Superior temporal gyrus (tissue), 1 donor: ENCODE data around the gene SLC13A3.

Experiments used
- DNase-seq: peaks from one replicate; pipeline ENCODE4 v3.0.0-alpha.2; 2016; ENCODE audit errors: extremely low spot score

The SLC13A3 gene, protein sequence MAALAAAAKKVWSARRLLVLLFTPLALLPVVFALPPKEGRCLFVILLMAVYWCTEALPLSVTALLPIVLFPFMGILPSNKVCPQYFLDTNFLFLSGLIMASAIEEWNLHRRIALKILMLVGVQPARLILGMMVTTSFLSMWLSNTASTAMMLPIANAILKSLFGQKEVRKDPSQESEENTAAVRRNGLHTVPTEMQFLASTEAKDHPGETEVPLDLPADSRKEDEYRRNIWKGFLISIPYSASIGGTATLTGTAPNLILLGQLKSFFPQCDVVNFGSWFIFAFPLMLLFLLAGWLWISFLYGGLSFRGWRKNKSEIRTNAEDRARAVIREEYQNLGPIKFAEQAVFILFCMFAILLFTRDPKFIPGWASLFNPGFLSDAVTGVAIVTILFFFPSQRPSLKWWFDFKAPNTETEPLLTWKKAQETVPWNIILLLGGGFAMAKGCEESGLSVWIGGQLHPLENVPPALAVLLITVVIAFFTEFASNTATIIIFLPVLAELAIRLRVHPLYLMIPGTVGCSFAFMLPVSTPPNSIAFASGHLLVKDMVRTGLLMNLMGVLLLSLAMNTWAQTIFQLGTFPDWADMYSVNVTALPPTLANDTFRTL

GRCh38 chr20:46651091-46651962 lies at the start of gene SLC13A3:
SLC13A3 (minus strand) TSS chr20:46651459; CDS start chr20:46651421, 38 bp downstream.
- peak; percentile 56 for DNase-seq

GRCh38 chr20:46701057-46701456 lies 49.8 kb upstream of the SLC13A3 start:
- no peak for DNase-seq

- DNase-seq, result no peak
Observed at GRCh38 chr20:46700481-46700880, 49.2 kb upstream of the SLC13A3 start.

- DNase-seq, result no peak
Observed at GRCh38 chr20:46699651-46700359, 48.5 kb upstream of the SLC13A3 start.

DNA sequence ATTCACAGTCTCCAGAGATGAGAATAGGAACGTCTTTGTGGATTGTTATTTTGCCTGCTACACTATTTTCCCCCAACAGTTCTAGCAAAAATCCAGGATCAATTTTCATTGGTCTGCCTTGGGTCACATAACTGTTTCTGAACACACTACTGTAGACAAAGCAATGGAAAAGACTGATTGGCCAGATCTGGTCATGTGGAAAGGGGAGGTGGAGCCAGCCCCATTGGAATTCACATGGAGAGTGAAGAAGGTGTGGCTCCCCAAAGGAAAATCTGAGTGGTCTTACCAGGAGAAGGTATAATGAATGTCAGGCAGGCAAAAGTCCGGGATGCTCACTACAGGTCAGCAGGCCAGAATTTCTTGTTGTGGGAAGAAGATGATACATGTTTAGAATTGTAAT lies 47.5 kb upstream of the SLC13A3 start:
- no peak for DNase-seq

DNA sequence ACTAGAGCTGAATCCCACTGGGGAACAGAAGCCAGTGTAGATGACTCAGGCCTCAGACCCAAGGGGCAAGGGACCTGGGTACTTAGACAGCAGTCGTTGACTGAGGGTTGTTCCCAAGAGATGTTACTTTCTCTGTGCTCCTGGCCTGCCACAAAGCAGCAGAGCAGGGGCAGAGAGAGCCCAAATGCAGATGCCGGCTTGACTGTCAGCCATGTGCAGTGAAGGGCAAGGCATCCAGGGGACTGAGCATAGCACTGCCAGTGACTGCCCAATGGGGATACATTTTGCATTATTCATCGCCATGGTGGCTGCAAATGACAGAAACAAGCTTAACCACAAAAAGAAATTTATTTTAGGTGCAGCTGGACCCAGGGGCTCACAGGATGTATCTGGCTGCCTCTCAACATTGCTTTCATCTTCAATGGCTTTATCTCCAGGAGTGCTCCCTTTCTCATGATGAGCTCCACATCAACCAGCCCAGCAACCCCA lies 45.6 kb upstream of the SLC13A3 start:
- no peak for DNase-seq

DNA sequence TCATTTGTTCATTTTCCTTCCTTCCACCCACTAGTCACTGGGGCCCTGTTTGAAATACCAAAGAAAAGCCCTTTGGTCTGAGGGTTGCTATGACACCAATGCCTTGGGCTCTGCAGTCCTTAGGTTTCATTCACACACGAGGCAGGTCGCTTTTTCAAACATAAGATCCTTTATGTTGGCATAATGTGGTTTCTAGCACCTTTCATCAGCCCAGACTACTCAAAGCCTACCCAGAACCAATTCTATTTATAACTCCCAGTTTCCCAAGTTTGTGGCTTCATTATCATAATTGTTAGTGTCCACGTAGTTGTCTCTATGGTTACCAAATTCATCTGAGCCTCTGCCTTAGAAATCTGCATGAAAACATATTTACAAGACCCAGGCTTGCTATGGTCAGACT lies 44.6 kb upstream of the SLC13A3 start:
- DNase-seq, result peak; percentile 54

DNA sequence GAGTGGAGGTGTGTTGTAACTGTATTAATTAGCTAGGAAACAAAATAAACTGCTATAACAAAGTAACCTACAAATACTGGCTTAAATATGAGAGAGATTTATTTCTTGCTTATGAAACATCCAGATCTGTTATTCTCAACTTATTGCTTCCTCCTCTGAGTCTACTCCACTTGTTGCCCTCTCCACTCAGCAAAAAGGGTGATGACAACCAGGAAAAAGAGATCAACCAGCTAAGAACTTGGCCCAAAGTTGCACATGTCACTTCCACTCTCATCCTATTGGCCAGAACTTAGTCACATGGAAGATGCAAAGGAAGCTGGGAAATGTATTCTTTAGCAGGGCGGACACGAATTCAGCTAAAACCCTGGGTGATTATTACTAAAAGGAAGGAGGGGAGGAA lies 43.2 kb upstream of the SLC13A3 start:
- peak; percentile 60 for DNase-seq

DNA sequence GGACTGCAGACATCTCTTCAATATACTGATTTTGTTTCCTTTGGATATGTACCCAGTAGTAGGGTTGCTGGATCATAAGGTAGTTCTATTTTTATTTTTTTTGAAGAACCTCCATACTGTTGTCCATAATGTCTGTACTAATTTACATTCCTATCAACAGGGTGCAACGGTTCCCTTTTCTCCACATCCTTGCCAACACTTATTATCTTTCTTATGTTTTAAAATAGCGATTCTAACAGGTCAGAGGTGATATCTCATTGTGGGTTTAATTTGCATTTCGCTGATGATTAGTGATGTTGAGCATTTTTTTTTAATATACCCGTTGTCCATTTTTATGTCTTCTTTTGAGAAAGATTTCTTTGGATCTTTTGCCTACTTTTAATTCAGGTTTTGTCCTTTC lies 39.9 kb upstream of the SLC13A3 start:
- DNase-seq, result no peak

DNA sequence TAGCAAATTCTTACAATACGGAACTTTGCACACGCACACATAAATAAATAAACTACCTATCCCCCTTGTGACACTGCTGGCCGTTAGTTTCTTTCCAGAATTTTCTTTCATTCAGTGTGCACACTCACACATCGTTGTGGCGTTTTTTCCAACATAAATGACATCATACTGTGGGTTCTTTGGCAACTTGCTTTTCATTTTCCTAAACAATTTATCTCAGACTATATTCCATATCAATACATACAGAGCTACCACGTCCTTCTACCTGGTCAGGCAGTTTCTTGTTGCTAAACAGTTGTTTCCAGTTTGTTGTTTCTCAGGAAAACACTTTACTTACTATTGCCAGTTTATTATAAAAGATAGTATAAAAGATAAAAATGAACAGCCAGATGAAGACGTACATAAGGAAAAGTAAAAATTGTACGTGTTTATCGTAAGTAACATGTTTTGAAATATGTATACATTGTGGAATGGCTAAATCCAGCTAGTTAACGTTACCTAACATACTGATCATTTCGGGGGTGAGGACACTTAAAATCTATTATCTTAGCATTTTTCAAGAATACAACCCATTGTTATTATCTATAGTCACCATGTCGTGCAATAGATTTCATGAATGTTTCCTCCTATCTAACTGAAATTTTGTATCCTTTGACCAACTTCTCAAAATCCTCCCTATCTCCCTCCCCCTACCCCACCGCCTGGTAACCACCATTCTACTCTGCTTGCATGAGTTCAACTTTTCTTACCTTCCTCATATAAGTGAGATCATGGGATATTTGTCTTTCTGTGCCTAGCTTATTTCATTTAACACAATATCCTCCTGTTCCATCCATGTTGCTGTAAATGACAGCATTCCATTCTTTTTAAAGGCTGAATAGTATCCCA lies 39.2 kb upstream of the SLC13A3 start:
- DNase-seq, result no peak

DNA sequence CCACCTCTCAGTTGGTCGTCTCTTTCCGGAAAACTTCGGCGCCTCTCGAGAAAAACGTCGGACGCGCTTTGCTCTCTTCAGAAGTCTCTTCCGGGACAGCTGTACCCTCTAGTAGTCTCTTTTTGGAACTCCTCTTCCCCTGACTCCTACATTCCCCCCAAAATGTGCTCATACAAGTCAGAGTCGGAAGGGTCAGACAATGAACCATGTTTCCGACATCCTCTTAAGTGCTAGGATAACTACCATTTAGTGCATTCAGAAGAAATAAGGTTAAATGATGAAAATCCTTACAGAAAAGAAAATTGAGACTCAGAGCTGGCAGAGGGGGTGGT lies 38.5 kb upstream of the SLC13A3 start:
- no peak for DNase-seq

DNA sequence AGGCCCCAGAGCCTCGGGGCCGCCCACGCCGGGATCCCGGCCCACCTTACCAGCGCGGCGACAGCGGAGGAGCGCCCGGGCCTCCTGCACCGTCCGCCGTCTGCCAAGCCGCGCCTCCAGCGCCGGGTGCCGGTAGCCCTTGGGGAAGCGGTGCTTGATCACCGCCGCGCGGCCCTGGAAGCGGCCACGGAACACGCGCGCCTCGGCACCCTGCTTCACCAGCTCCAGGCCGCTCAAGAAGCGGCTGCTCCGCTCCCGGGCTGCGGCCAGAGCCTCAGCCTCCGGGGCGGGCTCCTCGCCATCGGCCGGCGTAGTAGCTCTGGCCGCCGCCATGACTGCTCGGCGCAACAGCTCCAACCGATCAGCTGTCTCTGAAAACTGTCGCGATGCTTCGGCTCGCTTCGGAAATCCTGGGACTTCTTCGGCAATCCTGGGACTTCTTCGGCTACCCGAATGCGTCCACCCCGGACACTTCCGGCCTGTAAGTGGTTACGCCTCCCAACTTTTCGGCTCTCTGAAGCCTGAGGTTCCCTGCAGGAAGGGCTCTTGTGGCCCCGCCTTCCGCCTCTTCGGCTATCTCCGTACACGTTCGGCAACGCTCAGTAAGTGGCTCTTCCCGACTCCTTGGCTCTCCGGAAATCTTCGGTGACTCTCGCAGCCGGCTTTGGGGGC lies 38.0 kb upstream of the SLC13A3 start, which contains the start of gene TP53RK:
Gene TP53RK, minus strand, starts transcription at position 363 of the 672 bp plus-strand sequence. Its CDS starts 30 bp downstream, at position 333.
- DNase-seq, result peak; percentile 97

DNA sequence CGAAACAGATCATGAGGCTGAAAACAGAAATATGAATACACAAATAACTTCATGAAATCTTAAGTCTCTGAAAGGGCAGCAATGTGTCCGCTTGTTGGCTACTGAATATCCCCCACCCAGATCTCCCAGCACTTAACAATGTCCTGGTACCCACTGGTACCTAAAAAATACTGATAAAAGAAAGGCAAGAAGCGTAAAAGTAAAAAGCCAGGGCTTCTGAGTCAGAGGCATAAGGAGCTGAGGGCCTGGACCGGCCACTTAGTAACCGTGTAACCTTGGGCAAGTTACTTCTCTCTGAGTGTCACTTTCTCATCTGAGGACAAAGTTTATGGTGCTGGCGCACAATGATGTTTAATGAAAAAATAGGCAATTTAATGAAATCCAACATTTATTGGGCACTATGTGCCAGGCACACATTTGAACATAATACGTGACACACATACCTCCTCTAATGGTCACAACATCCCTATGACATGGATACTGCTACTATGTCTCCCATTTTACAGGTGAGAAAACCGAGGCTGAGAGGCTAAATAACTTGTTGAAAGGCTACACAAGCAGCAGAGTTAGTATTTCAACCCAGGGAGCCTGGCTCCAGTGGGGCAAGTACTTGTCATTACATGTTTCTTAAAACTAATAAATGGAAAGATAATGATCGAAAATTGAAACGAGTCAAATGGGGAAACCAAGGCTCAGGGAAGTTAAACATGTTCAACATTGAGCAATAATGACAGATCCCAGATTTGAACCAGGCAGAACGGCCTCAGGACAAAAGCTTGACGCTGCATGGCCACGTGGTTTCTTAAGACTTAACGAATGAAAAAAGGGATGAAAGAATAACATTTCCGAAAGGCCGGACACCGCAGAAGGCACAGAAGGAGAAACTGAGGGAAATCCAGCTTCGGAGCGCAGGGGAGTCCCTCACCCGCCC lies 37.2 kb upstream of the SLC13A3 start:
- peak; percentile 44 for DNase-seq

DNA sequence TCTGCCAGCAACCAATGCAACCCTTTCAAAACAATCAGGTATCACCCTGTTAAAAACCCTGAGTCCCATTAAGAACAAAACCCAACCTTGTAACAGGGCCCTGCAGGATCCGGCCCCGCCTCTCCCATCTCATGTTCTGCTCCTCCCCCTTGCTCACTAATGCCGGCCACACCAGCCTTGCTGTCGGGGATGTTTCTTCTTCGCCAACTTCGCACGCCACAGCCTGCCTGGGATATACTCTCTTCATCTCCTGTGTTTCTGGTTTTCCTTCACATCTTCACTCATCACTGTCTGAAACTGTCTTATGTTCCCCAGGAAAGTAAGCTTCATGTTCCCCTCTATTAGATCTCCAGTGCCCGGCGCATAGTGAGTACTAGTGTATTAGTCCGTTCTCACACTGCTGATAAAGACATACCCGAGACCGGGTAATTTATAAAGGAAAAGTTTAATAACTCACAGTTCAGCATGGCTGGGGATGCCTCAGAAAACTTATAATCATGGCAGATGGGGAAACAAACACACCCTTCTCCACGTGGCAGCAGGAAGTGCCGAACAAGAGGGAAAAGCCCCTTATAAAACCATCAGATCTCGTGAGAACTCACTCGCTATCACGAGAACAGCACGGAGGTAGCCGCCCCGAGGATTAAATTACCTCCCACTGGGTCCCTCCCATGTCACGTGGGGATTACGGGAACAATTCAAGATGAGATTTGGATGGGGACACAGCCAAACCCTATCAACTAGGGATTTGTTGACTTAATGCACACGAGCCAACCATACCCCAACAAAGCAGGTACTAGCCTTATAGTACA lies 32.9 kb upstream of the SLC13A3 start:
- no peak for DNase-seq

- DNase-seq, result no peak
Observed at GRCh38 chr20:46683668-46683938, 32.3 kb upstream of the SLC13A3 start.

GRCh38 chr20:46683011-46683667 lies 31.9 kb upstream of the SLC13A3 start:
- DNase-seq, result no peak

- no peak for DNase-seq
Observed at GRCh38 chr20:46682063-46682821, 31.0 kb upstream of the SLC13A3 start.
